Endothelial cell of umbilical vein (primary cell): ENCODE results near the gene TRAPPC6A. TPM values are rescaled to one million over a fixed set of nuclear protein-coding genes. Genes with fewer than 3 reads are reported as not detected.

Source experiments
- BruUV-seq: library from RNA; stranded (reverse); fragments of 400-500 nt; replicated peaks from 2 replicates; lab custom pipeline; 2021; lab: Mats Ljungman, UMichigan
- CTCF ChIA-PET: fragments of 300-600, 350-600 bp; sonication (Branson Sonifier 250); formaldehyde crosslinking; loops from one replicate; lab custom pipeline; 2021; ENCODE audit warnings: antibody characterized with exemption, inconsistent platforms; lab: Charles Lee
- POLR2A ChIA-PET: fragments of 300-600, 350-600 bp; sonication (Branson Sonifier 250); formaldehyde crosslinking; loops from one replicate; lab custom pipeline; 2021; ENCODE audit warnings: antibody characterized with exemption, inconsistent platforms; lab: Charles Lee
- DNase-seq: peaks from one replicate; pipeline ENCODE4 v3.0.0-alpha.2; 2011; ENCODE audit warnings: low read depth, low spot score
- FAIRE-seq: peaks from 2 replicates; lab custom pipeline; 2011; peaks lifted over from hg19 to GRCh38; lab: Jason Lieb, UNC
- H2AFZ ChIP-seq: 2 replicates; pipeline ENCODE4 v1.6.0; 2012; ENCODE audit warnings: low read depth, low read length, control low read depth, inconsistent platforms
- H3K27ac ChIP-seq: 2 replicates; pipeline ENCODE4 v1.5.1; 2011; ENCODE audit warnings: low read depth, mild to moderate bottlenecking, control low read depth, low read length, moderate library complexity; ENCODE audit not compliant: insufficient read depth
- H3K27me3 ChIP-seq, 2 experiments: 2 replicates each; pipeline versions ENCODE4 v1.6.0 to v1.6.1; 2011; ENCODE audit warnings: low read length in 2 of 2, mixed read lengths in 1 of 2; ENCODE audit not compliant: control insufficient read depth in 2 of 2, insufficient read depth in 2 of 2
- H3K36me3 ChIP-seq, 2 experiments: 2 replicates in 1 of 2; 3 replicates in 1 of 2; pipeline ENCODE4 v1.5.1; 2011; ENCODE audit warnings: low read length in 2 of 2, mild to moderate bottlenecking in 1 of 2, moderate library complexity in 1 of 2; ENCODE audit not compliant: control insufficient read depth in 2 of 2, insufficient read depth in 2 of 2; ENCODE audit errors: extremely low read depth in 1 of 2
- H3K4me1 ChIP-seq: 3 replicates; pipeline ENCODE4 v1.5.1; 2011; ENCODE audit warnings: mild to moderate bottlenecking, low read length; ENCODE audit not compliant: control insufficient read depth, insufficient read depth; ENCODE audit errors: extremely low read depth
- H3K4me2 ChIP-seq: 2 replicates; pipeline ENCODE4 v1.6.1; 2011; ENCODE audit warnings: low read length, control low read depth, mixed read lengths; ENCODE audit not compliant: insufficient read depth
- H3K4me3 ChIP-seq, 3 experiments: fragments of 200-600 bp in 1 of 3; sonication (generic), shearing (Covaris generic) in 1 of 3; replicated peaks in 1 of 3; 2 replicates each; pipeline ENCODE4 v1.5.1; 2011 to 2016; ENCODE audit warnings: control low read depth in 3 of 3, low read length in 3 of 3, mild to moderate bottlenecking in 2 of 3, inconsistent platforms in 1 of 3, low read depth in 1 of 3, moderate library complexity in 1 of 3; ENCODE audit not compliant: insufficient read depth in 1 of 3
- H3K79me2 ChIP-seq: 2 replicates; pipeline ENCODE4 v1.6.0; 2012; ENCODE audit warnings: low read length, inconsistent platforms; ENCODE audit not compliant: control insufficient read depth, insufficient read depth
- H3K9ac ChIP-seq: replicated peaks from 2 replicates; pipeline ENCODE3; 2011; ENCODE audit warnings: low read length, control low read depth; ENCODE audit not compliant: insufficient read depth; ENCODE audit errors: extremely low read depth
- H3K9me1 ChIP-seq: replicated peaks from 3 replicates; pipeline ENCODE4 v1.6.0; 2011; ENCODE audit warnings: mild to moderate bottlenecking, low read length; ENCODE audit not compliant: control insufficient read depth, insufficient read depth; ENCODE audit errors: extremely low read depth
- H3K9me3 ChIP-seq: replicated peaks from 2 replicates; pipeline ENCODE4 v1.5.1; 2012; ENCODE audit warnings: low read length, inconsistent platforms; ENCODE audit not compliant: control insufficient read depth, insufficient read depth
- H4K20me1 ChIP-seq: replicated peaks from 2 replicates; pipeline ENCODE3; 2011; ENCODE audit warnings: mild to moderate bottlenecking, low read length; ENCODE audit not compliant: control insufficient read depth, insufficient read depth; ENCODE audit errors: extremely low read depth
- CTCF ChIP-seq, 2 donors: IDR thresholded peaks; 1 replicate in 1 of 2; 2 replicates in 1 of 2; pipeline ENCODE4 v1.5.1; 2011; ENCODE audit warnings: low read length in 2 of 2, mild to moderate bottlenecking in 2 of 2, moderate library complexity in 2 of 2, control low read depth in 1 of 2, inconsistent platforms in 1 of 2, low read depth in 1 of 2; ENCODE audit not compliant: insufficient read depth in 1 of 2; ENCODE audit errors: extremely low read depth in 1 of 2
- EZH2 ChIP-seq: IDR thresholded peaks from 2 replicates; pipeline ENCODE4 v1.6.1; 2012; ENCODE audit warnings: borderline replicate concordance, low read depth, mild to moderate bottlenecking, moderate library complexity, low read length, inconsistent platforms; ENCODE audit not compliant: severe bottlenecking
- FOS ChIP-seq: IDR thresholded peaks from 2 replicates; pipeline ENCODE4 v1.6.1; 2011; ENCODE audit warnings: mild to moderate bottlenecking, low read length, moderate library complexity, borderline replicate concordance; ENCODE audit not compliant: insufficient read depth
- GATA2 ChIP-seq: IDR thresholded peaks from 2 replicates; pipeline ENCODE4 v1.7.0; 2011; ENCODE audit warnings: low read depth, mild to moderate bottlenecking, moderate library complexity, mixed read lengths, low read length; ENCODE audit not compliant: insufficient read length, insufficient read depth
- JUN ChIP-seq: IDR thresholded peaks from 2 replicates; pipeline ENCODE4 v1.6.1; 2011; ENCODE audit warnings: borderline replicate concordance, low read depth; ENCODE audit not compliant: insufficient read length, insufficient read depth
- MAX ChIP-seq: IDR thresholded peaks from 2 replicates; pipeline ENCODE4 v1.6.1; 2011; ENCODE audit not compliant: insufficient read depth, insufficient read length
- POLR2A ChIP-seq: IDR thresholded peaks from 2 replicates; pipeline ENCODE4 v1.6.1; 2012; ENCODE audit warnings: low read depth, mild to moderate bottlenecking, control low read depth, low read length
- dilution Hi-C: fragments of 300-500 bp; cut with MboI; formaldehyde crosslinking; loops from one replicate; pipeline ENCODE4 v1.15.0; 2019; ENCODE audit warnings: low sequenced_read_pairs; ENCODE audit not compliant: extremely low pct_ligation_motif_present
- intact Hi-C: fragments of 100-400 bp; cut with micrococcal nuclease; formaldehyde crosslinking; loops from one replicate; pipeline ENCODE4 v1.10.0; 2022
- polyA plus RNA-seq, 4 experiments: library from polyadenylated mRNA; depleted of rRNA in 3 of 4; stranded (reverse) in 3 of 4; unstranded in 1 of 4; fragments of >200 nt; gene quantifications; 2 replicates each; pipeline versions ENCODE4 v1.2.1 to v1.2.3, GENCODE V29; 2011 to 2012; ENCODE audit warnings: missing spikeins in 1 of 4
- total RNA-seq: library from RNA; stranded (reverse); gene quantifications from 2 replicates; pipeline ENCODE4 v1.2.3, GENCODE V29; 2021

Gene TRAPPC6A
- total and polyA plus RNA-seq, 2 donors (not counting 3 experiments of a cell fraction or from before 2014, with no cell fraction given) = 18.1 to 45.4 TPM

- no peak for FAIRE-seq
- Histone ChIP-seq H3K27ac (no peak overlapping the region), H3K4me1 (no peaks in the 10 kb centered on the region), H2AFZ (no peak overlapping the region), H3K27me3 (no peaks in the 10 kb centered on the region), H3K9me3 (no peaks in the 10 kb centered on the region), H4K20me1 (no peaks in the 10 kb centered on the region), H3K36me3 (peaks cover 2 to 17% of the 10 kb centered on the region in 2 experiments), H3K79me2 (peaks cover 2% of the 10 kb centered on the region), H3K4me2 (no peak overlapping the region), H3K4me3 (no peak overlapping the region), H3K9ac (no peak overlapping the region), H3K9me1 (no peaks in the 10 kb centered on the region)
- dilution Hi-C loops = no loop called here
- ChIA-PET CTCF (interaction anchor here (1.5 kb wide), 1 partner anchor 50 kb away, joined by 4 read pairs; the partner anchor contains the start of gene PPP1R37), POLR2A (no interaction called here)
- TF ChIP-seq EZH2 = no peak
- no peak for TF ChIP-seq GATA2
- TF ChIP-seq CTCF (IDR thresholded peaks at IDR 0.05; ENCODE audit: extremely low read depth in 1 of 2, insufficient read depth in 1 of 2, low read depth in 1 of 2, low read length in 2 of 2) = no peak
- no peak for TF ChIP-seq POLR2A
- TF ChIP-seq MAX = no peak
- no peak for TF ChIP-seq JUN
- no peak for TF ChIP-seq FOS
- intact Hi-C loops = no loop called here
- DNase-seq = no peak
- BruUV-seq = no TSS peak
Observed at GRCh38 chr19:45142016-45142725, 35.9 kb downstream of the TRAPPC6A start.
